Ovary (tissue), 9 donors: Measurements from ENCODE around the gene P2RY8. TPM values are rescaled to one million over a fixed set of nuclear protein-coding genes. Genes with fewer than 3 reads are reported as not detected.

Experiments used
- DNase-seq, 5 donors: peaks; one replicate each; pipeline ENCODE4 v3.0.0-alpha.2; 2019 to 2020
- H3K27ac ChIP-seq, 2 donors: fragments of 200-600 bp; one replicate each; pipeline versions ENCODE4 v1.5.1 to v1.8.0; 2019 to 2022
- H3K27me3 ChIP-seq: fragments of 200-600 bp; one replicate; pipeline ENCODE4 v1.8.0; 2022
- H3K36me3 ChIP-seq: fragments of 200-600 bp; sonication (generic); one replicate; pipeline ENCODE4 v1.5.1; 2019
- H3K4me1 ChIP-seq: one replicate; pipeline ENCODE4 v1.8.1; 2013; ENCODE audit warnings: mild to moderate bottlenecking, moderate library complexity; ENCODE audit not compliant: insufficient read depth
- H3K4me3 ChIP-seq: fragments of 200-600 bp; sonication (generic); one replicate; pipeline ENCODE4 v1.5.1; 2017
- H3K9me3 ChIP-seq, 2 donors: fragments of 200-600 bp in 1 of 2; sonication (generic) in 1 of 2; one replicate each; pipeline versions ENCODE4 v1.5.1 to v1.8.1; 2013 to 2019; ENCODE audit warnings: mild to moderate bottlenecking in 1 of 2, moderate library complexity in 1 of 2
- CTCF ChIP-seq, 3 donors: fragments of 450-650 bp in 2 of 3; fragments of 200-600 bp in 1 of 3; IDR thresholded peaks; one replicate each; pipeline versions ENCODE4 v1.5.1 to v1.8.0; 2016 to 2022; ENCODE audit warnings: antibody characterized with exemption in 3 of 3, mild to moderate bottlenecking in 1 of 3
- EP300 ChIP-seq: sonication (generic); formaldehyde crosslinking; IDR thresholded peaks from one replicate; pipeline ENCODE4 v1.6.1; 2017; ENCODE audit warnings: antibody characterized with exemption
- POLR2A ChIP-seq: fragments of 450-650 bp; IDR thresholded peaks from one replicate; pipeline ENCODE4 v1.6.1; 2017; ENCODE audit warnings: antibody characterized with exemption, mild to moderate bottlenecking, moderate library complexity
- WGBS, 3 donors: extraction: QIAGEN DNeasy Blood & Tissue Kit in 1 of 3; methylation state at CpG; one replicate each; pipeline versions ENCODE4 v1.1.5 to v1.1.7; 2013 to 2017; 5-methylcytosine and 5-hydroxymethylcytosine counted together
- intact Hi-C, 4 donors: fragments of 100-400 bp; cut with DNase I; formaldehyde crosslinking; loops; one replicate each; pipeline versions ENCODE4 v1.11.0 to v1.15.1; 2022 to 2023
- polyA plus RNA-seq, 2 donors: library from polyadenylated mRNA; stranded (reverse); fragments of 200-250 nt in 1 of 2; fragments of 350-450 nt in 1 of 2; fragmentation: Illumina TruSeq in 1 of 2; extraction: RNeasy Lipid Tissue Mini Kit (QIAGEN cat#74804) in 1 of 2; gene quantifications; one replicate each; pipeline ENCODE4 v1.2.3, GENCODE V29; 2013 to 2014
- total RNA-seq, 7 donors: library from RNA; depleted of rRNA in 2 of 7; stranded (reverse); fragments of >200 nt in 2 of 7; fragmentation: NEBNext Ultra II Directional in 3 of 7; extraction: Animal tissue kit (Norgen Biotek cat#: 25700) in 3 of 7; gene quantifications; one replicate each; pipeline versions ENCODE4 v1.1.0 to v1.2.4, GENCODE V29; 2016 to 2023
- donor health status: DM: no; HTN: no; CAD: no; lungs with moderate emphysema.
- donor health status: DM: no; HTN: no; CAD: no.
- donor health status: Bipolar disorder and iron deficiency.
- donor health status: DM: yes; HTN: yes; CAD: no.
- donor health status: DM: no; HTN: no; CAD: no.
- donor health status: DM: yes; HTN: yes; CAD: no.

Gene P2RY8
- total and polyA plus RNA-seq, 9 donors = 0.48 to 1.4 (median 0.99) TPM

DNA sequence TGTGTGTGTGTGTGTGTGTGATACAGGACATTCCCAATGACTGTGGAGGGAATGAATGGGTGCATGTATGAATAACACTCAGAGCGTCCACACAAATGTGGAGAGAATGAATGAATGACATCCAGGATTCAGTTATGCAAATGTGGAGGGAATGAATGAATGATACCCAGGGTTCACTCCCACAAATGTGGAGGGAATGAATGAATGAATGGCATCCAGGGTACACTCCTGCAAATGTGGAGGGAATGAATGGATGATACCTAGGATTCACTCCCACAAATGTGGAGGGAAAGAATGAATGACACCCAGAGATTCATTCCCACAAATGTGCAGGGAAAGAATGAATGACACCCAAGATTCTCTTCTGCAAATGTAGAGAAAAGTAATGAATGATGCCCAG lies 48.2 kb downstream of the P2RY8 start:
- intact Hi-C loops = no loop called here
- H3K4me3 ChIP-seq = no peak overlapping the region
- H3K27me3 ChIP-seq = no peaks in the 10 kb centered on the region
- no peaks in the 10 kb centered on the region for H3K36me3 ChIP-seq
- H3K27ac ChIP-seq = no peak overlapping the region
- TF ChIP-seq POLR2A (no peak), CTCF (IDR thresholded peaks at IDR 0.05) (no peak), EP300 (no peak)
- 88 to 98% (median 89%) methylated on average over 1 of the region's 1 CpG for WGBS, 3 donors
- H3K9me3 ChIP-seq = no peaks in the 10 kb centered on the region
- no peak for DNase-seq
- no peaks in the 10 kb centered on the region for H3K4me1 ChIP-seq

- Histone ChIP-seq H3K9me3 (no peaks in the 10 kb centered on the region), H3K36me3 (no peaks in the 10 kb centered on the region), H3K4me1 (no peaks in the 10 kb centered on the region), H3K27me3 (no peaks in the 10 kb centered on the region), H3K4me3 (no peak overlapping the region), H3K27ac (no peak overlapping the region)
- DNase-seq = no peak
- intact Hi-C loops = no loop called here
- WGBS, 3 donors = 64 to 76% (median 76%) methylated on average over 3 of the region's 3 CpGs
- no peak for TF ChIP-seq EP300
- no peak for TF ChIP-seq CTCF (IDR thresholded peaks at IDR 0.05)
- TF ChIP-seq POLR2A = no peak
Measured at GRCh38 chrX:1488141-1488540, 48.8 kb downstream of the P2RY8 start.

GRCh38 chrX:1487401-1487800 lies 49.6 kb downstream of the P2RY8 start:
- Histone ChIP-seq H3K36me3 (no peaks in the 10 kb centered on the region), H3K4me3 (no peak overlapping the region), H3K4me1 (no peaks in the 10 kb centered on the region), H3K27ac (no peak overlapping the region), H3K9me3 (no peaks in the 10 kb centered on the region), H3K27me3 (no peaks in the 10 kb centered on the region)
- TF ChIP-seq POLR2A (no peak), CTCF (IDR thresholded peaks at IDR 0.05) (no peak), EP300 (no peak)
- WGBS, 3 donors = 89 to 96% (median 92%) methylated on average over 5 of the region's 5 CpGs
- no peak for DNase-seq
- intact Hi-C loops = no loop called here

DNA sequence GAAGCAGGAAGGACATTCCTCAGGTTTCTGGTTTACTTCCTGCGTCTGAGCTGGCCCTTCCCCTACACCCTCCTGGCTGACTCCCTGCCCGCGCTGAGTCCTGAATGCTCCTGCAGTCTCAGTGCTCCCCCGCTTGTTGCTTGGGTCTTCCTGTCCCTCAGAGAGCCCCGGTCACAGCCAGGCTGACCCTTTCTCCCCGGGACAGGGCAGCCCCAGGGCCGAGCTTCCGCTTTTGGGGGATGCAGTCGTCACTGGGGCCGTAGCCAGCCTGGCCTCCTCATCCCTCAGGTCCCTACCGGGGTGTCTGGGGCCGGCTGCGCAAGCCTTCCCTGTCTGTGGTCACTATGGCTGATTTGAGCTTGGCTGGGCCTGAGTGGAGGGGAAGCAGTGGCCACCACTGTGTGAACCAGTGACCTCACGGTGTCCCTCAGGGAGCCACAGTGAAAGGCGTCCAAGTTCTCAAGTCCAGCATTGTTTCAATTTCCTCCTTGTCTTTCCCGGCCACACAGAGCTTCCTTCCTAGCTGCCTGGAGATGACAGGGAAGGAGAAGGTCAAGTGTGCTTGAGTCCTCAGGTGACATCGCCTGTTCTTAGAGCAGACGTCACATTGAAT lies 50.1 kb downstream of the P2RY8 start:
- no peak overlapping the region for H3K27ac ChIP-seq
- H3K36me3 ChIP-seq = no peaks in the 10 kb centered on the region
- intact Hi-C loops = no loop called here
- H3K4me1 ChIP-seq = no peaks in the 10 kb centered on the region
- H3K4me3 ChIP-seq = no peak overlapping the region
- DNase-seq = no peak
- no peaks in the 10 kb centered on the region for H3K9me3 ChIP-seq
- WGBS, 3 donors = 76 to 77% (median 76%) methylated on average over 18 of the region's 18 CpGs
- no peak for TF ChIP-seq EP300
- no peak for TF ChIP-seq POLR2A
- TF ChIP-seq CTCF (IDR thresholded peaks at IDR 0.05) = no peak
- H3K27me3 ChIP-seq = no peaks in the 10 kb centered on the region
